ENCODE results near the gene RFXANK.

DNA sequence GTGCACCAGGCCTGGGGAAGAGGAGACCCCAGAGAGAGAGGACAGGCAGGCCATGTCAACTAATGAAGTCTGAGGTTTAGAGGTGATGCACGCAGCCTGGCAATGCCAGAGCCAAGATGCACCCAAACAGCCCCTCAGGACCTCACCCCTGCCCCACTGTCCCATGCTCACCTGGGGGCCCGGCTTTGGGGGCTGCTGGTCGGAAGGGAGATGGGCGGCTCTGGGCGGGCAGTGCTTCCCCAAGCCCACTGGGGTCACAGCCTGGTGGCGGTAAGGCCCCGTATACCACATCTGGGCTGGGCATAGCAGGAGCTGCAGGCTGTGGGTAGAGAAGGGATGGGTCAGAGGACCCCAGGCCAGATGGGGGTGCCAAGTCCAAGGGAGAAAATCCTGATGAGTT lies 45.2 kb upstream of the RFXANK start:
- TF ChIP-seq, protein P1, sequence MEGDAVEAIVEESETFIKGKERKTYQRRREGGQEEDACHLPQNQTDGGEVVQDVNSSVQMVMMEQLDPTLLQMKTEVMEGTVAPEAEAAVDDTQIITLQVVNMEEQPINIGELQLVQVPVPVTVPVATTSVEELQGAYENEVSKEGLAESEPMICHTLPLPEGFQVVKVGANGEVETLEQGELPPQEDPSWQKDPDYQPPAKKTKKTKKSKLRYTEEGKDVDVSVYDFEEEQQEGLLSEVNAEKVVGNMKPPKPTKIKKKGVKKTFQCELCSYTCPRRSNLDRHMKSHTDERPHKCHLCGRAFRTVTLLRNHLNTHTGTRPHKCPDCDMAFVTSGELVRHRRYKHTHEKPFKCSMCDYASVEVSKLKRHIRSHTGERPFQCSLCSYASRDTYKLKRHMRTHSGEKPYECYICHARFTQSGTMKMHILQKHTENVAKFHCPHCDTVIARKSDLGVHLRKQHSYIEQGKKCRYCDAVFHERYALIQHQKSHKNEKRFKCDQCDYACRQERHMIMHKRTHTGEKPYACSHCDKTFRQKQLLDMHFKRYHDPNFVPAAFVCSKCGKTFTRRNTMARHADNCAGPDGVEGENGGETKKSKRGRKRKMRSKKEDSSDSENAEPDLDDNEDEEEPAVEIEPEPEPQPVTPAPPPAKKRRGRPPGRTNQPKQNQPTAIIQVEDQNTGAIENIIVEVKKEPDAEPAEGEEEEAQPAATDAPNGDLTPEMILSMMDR (IDR thresholded peaks at IDR 0.05; ENCODE audit: insufficient read depth, low read depth, low read length), result no peak
- TF ChIP-seq EZH2 (IDR thresholded peaks at IDR 0.05; ENCODE audit: insufficient read depth, low read length), result no peak

All from astrocyte (in vitro differentiated cells and primary cell).